HT1080 (cell line): Measurements from ENCODE around the gene KIZ. TPM values are rescaled to one million over a fixed set of nuclear protein-coding genes. Genes with fewer than 3 reads are reported as not detected.

Source experiments
- small RNA-seq: library from RNA; depleted of rRNA; stranded (forward); fragments of <200 nt; gene quantifications from one replicate; pipeline ENCODE3, GENCODE V24; 2014
- total RNA-seq: library from RNA; depleted of rRNA; stranded (reverse); fragments of >200 nt; shearing (Covaris generic); gene quantifications from 2 replicates; pipeline ENCODE4 v1.2.3, GENCODE V29; 2014; rRNA removed

The KIZ gene
- total RNA-seq, 1 experiment from 2014 or later, result 6.7 TPM

Small RNAs within 50 kb of the gene (small RNA-seq; reads per million reads assigned to genes)
- gene RNA5SP477, result not detected

Other genes with a start within 250 kb of the KIZ start
- not detected in 2 replicates for gene LINC00237, start 19.7 kb upstream of the KIZ start, total RNA-seq
- gene XRN2, start 177.2 kb downstream of the KIZ start, total RNA-seq, result 114 and 118 TPM in 2 replicates